Astrocyte (in vitro differentiated cells and primary cell): Measurements from ENCODE around the gene TM9SF3. TPM values are rescaled to one million over a fixed set of nuclear protein-coding genes. Genes with fewer than 3 reads are reported as not detected.

Experiments used
- DNase-seq: peaks from one replicate; pipeline ENCODE4 v3.0.0-alpha.2; 2010; ENCODE audit warnings: low read depth
- FAIRE-seq: peaks from 2 replicates; lab custom pipeline; 2011; peaks lifted over from hg19 to GRCh38; lab: Jason Lieb, UNC
- H2AFZ ChIP-seq: 2 replicates; pipeline ENCODE4 v1.6.0; 2012; ENCODE audit warnings: low read depth, low read length, inconsistent platforms
- H3K27ac ChIP-seq: 2 replicates; pipeline ENCODE4 v1.5.1; 2011; ENCODE audit warnings: low read depth, low read length, inconsistent platforms
- H3K27me3 ChIP-seq: 2 replicates; pipeline ENCODE4 v1.6.0; 2011; ENCODE audit warnings: low read length, inconsistent platforms; ENCODE audit not compliant: insufficient read depth
- H3K36me3 ChIP-seq: 2 replicates; pipeline ENCODE4 v1.5.1; 2011; ENCODE audit warnings: low read length, inconsistent platforms; ENCODE audit not compliant: insufficient read depth
- H3K4me1 ChIP-seq: 2 replicates; pipeline ENCODE4 v1.5.1; 2011; ENCODE audit warnings: low read length, inconsistent platforms; ENCODE audit not compliant: insufficient read depth
- H3K4me2 ChIP-seq: 2 replicates; pipeline ENCODE4 v1.6.0; 2012; ENCODE audit warnings: low read length, inconsistent platforms
- H3K4me3 ChIP-seq: 2 replicates; pipeline ENCODE4 v1.5.1; 2011; ENCODE audit warnings: low read depth, mild to moderate bottlenecking, low read length, inconsistent platforms; ENCODE audit not compliant: insufficient read depth
- H3K79me2 ChIP-seq: 2 replicates; pipeline ENCODE4 v1.6.0; 2012; ENCODE audit warnings: mild to moderate bottlenecking, low read length, inconsistent platforms; ENCODE audit not compliant: insufficient read depth
- H3K9ac ChIP-seq: 2 replicates; pipeline ENCODE4 v1.6.0; 2012; ENCODE audit warnings: mild to moderate bottlenecking, low read length, inconsistent platforms
- H3K9me3 ChIP-seq: 2 replicates; pipeline ENCODE4 v1.5.1; 2012; ENCODE audit warnings: low read depth, mild to moderate bottlenecking, low read length, inconsistent platforms; ENCODE audit not compliant: insufficient read depth
- H4K20me1 ChIP-seq: 2 replicates; pipeline ENCODE4 v1.6.0; 2012; ENCODE audit warnings: low read length, inconsistent platforms; ENCODE audit not compliant: insufficient read depth
- H3K27ac Mint-ChIP-seq: one replicate; pipeline ENCODE4 v1.8.0; 2021; ENCODE audit warnings: mild to moderate bottlenecking, mixed read lengths; ENCODE audit not compliant: unreplicated experiment
- H3K27me3 Mint-ChIP-seq: one replicate; pipeline ENCODE4 v1.8.0; 2021; ENCODE audit warnings: low read depth, mixed read lengths; ENCODE audit not compliant: unreplicated experiment
- H3K36me3 Mint-ChIP-seq: one replicate; pipeline ENCODE4 v1.8.0; 2021; ENCODE audit warnings: low read depth, mixed read lengths; ENCODE audit not compliant: unreplicated experiment
- H3K4me1 Mint-ChIP-seq: one replicate; pipeline ENCODE4 v1.8.0; 2021; ENCODE audit warnings: low read depth, mixed read lengths; ENCODE audit not compliant: unreplicated experiment
- H3K4me3 Mint-ChIP-seq: one replicate; pipeline ENCODE4 v1.8.0; 2021; ENCODE audit warnings: mild to moderate bottlenecking, moderate library complexity, mixed read lengths; ENCODE audit not compliant: unreplicated experiment
- H3K9me3 Mint-ChIP-seq: one replicate; pipeline ENCODE4 v1.8.0; 2021; ENCODE audit warnings: mild to moderate bottlenecking, mixed read lengths; ENCODE audit not compliant: unreplicated experiment
- EZH2 ChIP-seq: IDR thresholded peaks from 2 replicates; pipeline ENCODE4 v1.6.1; 2012; ENCODE audit warnings: mild to moderate bottlenecking, low read length, inconsistent platforms; ENCODE audit not compliant: insufficient read depth
- total RNA-seq: library from RNA; stranded (reverse); gene quantifications from 2 replicates; pipeline ENCODE4 v1.2.1, GENCODE V29; 2021
- TF ChIP-seq, protein P1 (sequence below): IDR thresholded peaks from 2 replicates; pipeline ENCODE4 v1.5.1; 2011; ENCODE audit warnings: low read depth, mild to moderate bottlenecking, inconsistent platforms, low read length, moderate library complexity; ENCODE audit not compliant: insufficient read depth

The TM9SF3 gene
- total RNA-seq, 1 donor from 2014 or later: 200 TPM

- no peak overlapping the region for H2AFZ ChIP-seq
- no peak for TF ChIP-seq EZH2
- TF ChIP-seq, protein P1, sequence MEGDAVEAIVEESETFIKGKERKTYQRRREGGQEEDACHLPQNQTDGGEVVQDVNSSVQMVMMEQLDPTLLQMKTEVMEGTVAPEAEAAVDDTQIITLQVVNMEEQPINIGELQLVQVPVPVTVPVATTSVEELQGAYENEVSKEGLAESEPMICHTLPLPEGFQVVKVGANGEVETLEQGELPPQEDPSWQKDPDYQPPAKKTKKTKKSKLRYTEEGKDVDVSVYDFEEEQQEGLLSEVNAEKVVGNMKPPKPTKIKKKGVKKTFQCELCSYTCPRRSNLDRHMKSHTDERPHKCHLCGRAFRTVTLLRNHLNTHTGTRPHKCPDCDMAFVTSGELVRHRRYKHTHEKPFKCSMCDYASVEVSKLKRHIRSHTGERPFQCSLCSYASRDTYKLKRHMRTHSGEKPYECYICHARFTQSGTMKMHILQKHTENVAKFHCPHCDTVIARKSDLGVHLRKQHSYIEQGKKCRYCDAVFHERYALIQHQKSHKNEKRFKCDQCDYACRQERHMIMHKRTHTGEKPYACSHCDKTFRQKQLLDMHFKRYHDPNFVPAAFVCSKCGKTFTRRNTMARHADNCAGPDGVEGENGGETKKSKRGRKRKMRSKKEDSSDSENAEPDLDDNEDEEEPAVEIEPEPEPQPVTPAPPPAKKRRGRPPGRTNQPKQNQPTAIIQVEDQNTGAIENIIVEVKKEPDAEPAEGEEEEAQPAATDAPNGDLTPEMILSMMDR: no peak
- no peaks in the 10 kb centered on the region for H3K9me3 Mint-ChIP-seq
- H3K27ac Mint-ChIP-seq: no peak overlapping the region
- no peak for DNase-seq
- no peak for FAIRE-seq
- peaks cover 10% of the 10 kb centered on the region for H3K4me1 ChIP-seq
- H3K36me3 ChIP-seq: no peaks in the 10 kb centered on the region
- no peak overlapping the region for H3K4me3 Mint-ChIP-seq
- H3K4me1 Mint-ChIP-seq: peaks cover 20% of the 10 kb centered on the region
- H3K9me3 ChIP-seq: no peaks in the 10 kb centered on the region
- H3K4me2 ChIP-seq: no peak overlapping the region
- H3K4me3 ChIP-seq: no peak overlapping the region
- H3K27me3 ChIP-seq: no peaks in the 10 kb centered on the region
- H3K79me2 ChIP-seq: no peaks in the 10 kb centered on the region
- peaks cover 6% of the 10 kb centered on the region for H3K27me3 Mint-ChIP-seq
- H4K20me1 ChIP-seq: no peaks in the 10 kb centered on the region
- no peak overlapping the region for H3K9ac ChIP-seq
- peaks cover 10% of the 10 kb centered on the region for H3K36me3 Mint-ChIP-seq
- no peak overlapping the region for H3K27ac ChIP-seq
These were observed 25.4 kb upstream of the TM9SF3 start for GRCh38 chr10:96612055-96612830.

DNA sequence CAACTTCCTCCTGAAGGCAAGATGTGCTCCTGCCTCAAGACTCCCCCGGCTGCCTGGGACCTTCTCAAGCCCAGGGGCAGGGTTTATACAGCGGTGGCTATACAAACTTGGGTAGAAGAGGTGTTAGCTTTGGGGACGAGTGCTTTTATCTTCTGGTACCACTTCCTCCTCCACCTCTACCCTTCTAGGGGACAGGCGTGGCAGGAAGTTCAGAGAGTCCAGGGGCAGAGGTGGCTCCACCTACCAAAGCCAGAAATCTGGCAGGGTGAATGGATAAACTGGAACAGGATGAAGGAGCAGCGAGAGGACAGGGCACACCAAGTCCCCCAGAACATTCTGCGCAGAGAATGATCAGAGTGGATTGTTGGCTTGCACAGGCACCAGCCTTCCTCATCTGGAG lies 24.0 kb upstream of the TM9SF3 start:
- H3K4me3 ChIP-seq: no peak overlapping the region
- no peaks in the 10 kb centered on the region for H3K27me3 ChIP-seq
- H2AFZ ChIP-seq: no peak overlapping the region
- Mint-ChIP-seq H3K9me3 (peaks cover 4% of the 10 kb centered on the region), H3K27me3 (peaks cover 2% of the 10 kb centered on the region), H3K4me3 (no peak overlapping the region), H3K27ac (no peak overlapping the region), H3K4me1 (peaks cover 33% of the 10 kb centered on the region), H3K36me3 (peaks cover 9% of the 10 kb centered on the region)
- H4K20me1 ChIP-seq: no peaks in the 10 kb centered on the region
- FAIRE-seq (no peak), DNase-seq (no peak)
- H3K27ac ChIP-seq: no peak overlapping the region
- H3K9ac ChIP-seq: no peak overlapping the region
- H3K79me2 ChIP-seq: no peaks in the 10 kb centered on the region
- no peak for TF ChIP-seq EZH2
- TF ChIP-seq, protein P1: no peak
- H3K9me3 ChIP-seq: no peaks in the 10 kb centered on the region
- H3K4me2 ChIP-seq: no peak overlapping the region
- no peaks in the 10 kb centered on the region for H3K36me3 ChIP-seq
- H3K4me1 ChIP-seq: peaks cover 21% of the 10 kb centered on the region

DNA sequence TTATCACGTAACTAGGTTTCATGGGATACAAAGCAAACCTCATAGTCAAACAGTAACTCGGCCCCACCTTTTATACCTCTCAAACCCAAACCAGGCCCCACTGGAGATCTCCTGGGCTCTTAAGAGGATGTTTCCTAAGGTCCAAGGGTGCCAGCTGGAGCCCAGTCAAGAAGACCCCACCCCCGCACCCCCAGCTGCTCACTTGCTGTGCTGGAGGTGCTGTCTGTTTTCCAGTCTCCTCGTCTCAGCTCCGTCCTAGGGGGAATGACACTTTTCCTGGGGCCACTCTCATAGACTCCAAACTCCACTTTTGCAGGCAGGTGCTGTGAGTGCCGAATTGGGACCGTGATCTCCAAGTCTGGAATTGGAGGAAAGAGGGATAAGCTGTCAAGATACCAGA lies 22.7 kb upstream of the TM9SF3 start:
- Mint-ChIP-seq H3K27me3 (peaks cover 2% of the 10 kb centered on the region), H3K4me1 (peaks cover 25% of the 10 kb centered on the region), H3K4me3 (no peak overlapping the region), H3K36me3 (peaks cover 5% of the 10 kb centered on the region), H3K27ac (no peak overlapping the region), H3K9me3 (peaks cover 4% of the 10 kb centered on the region)
- H3K4me2 ChIP-seq: no peak overlapping the region
- H3K9ac ChIP-seq: no peak overlapping the region
- no peaks in the 10 kb centered on the region for H4K20me1 ChIP-seq
- H3K9me3 ChIP-seq: no peaks in the 10 kb centered on the region
- H3K4me1 ChIP-seq: peaks cover 16% of the 10 kb centered on the region
- H3K27me3 ChIP-seq: no peaks in the 10 kb centered on the region
- TF ChIP-seq EZH2: no peak
- TF ChIP-seq, protein P1: no peak
- FAIRE-seq (no peak), DNase-seq (no peak)
- no peaks in the 10 kb centered on the region for H3K36me3 ChIP-seq
- H3K79me2 ChIP-seq: no peaks in the 10 kb centered on the region
- no peak overlapping the region for H3K27ac ChIP-seq
- H2AFZ ChIP-seq: no peak overlapping the region
- H3K4me3 ChIP-seq: no peak overlapping the region
